ENCODE results near the gene WDR53.

WDR53 gene

GRCh38 chr3:196537319-196537984, 30.9 kb downstream of the WDR53 start:
- TF ChIP-seq TAF1 (IDR thresholded peaks at IDR 0.05; ENCODE audit: low read depth) (no peak), RAD21 (IDR thresholded peaks at IDR 0.05; ENCODE audit: low read depth) (peak; percentile 59)

- TF ChIP-seq YY1 (IDR thresholded peaks at IDR 0.05; ENCODE audit: low read depth) (no peak), REST (IDR thresholded peaks at IDR 0.05; ENCODE audit: low read depth) (no peak), RAD21 (IDR thresholded peaks at IDR 0.05; ENCODE audit: low read depth) (no peak), EGR1 (IDR thresholded peaks at IDR 0.05) (no peak), USF1 (IDR thresholded peaks at IDR 0.05) (no peak), FOXM1 (IDR thresholded peaks at IDR 0.05; ENCODE audit: borderline replicate concordance, low read depth) (no peak), TEAD4 (IDR thresholded peaks at IDR 0.05) (no peak), EP300 (IDR thresholded peaks at IDR 0.05; ENCODE audit: borderline replicate concordance) (no peak), ZBTB7A (IDR thresholded peaks at IDR 0.05; ENCODE audit: low read depth) (no peak), TCF12 (IDR thresholded peaks at IDR 0.05; ENCODE audit: low read depth) (no peak), TAF1 (IDR thresholded peaks at IDR 0.05; ENCODE audit: low read depth) (no peak), CREB1 (IDR thresholded peaks at IDR 0.05; ENCODE audit: low read depth) (no peak), CEBPB (IDR thresholded peaks at IDR 0.05) (no peak), NFIC (IDR thresholded peaks at IDR 0.05) (no peak), MAX (IDR thresholded peaks at IDR 0.05) (no peak)
These were observed 35.1 kb downstream of the WDR53 start for GRCh38 chr3:196533260-196533681.

GRCh38 chr3:196531418-196531817, 36.9 kb downstream of the WDR53 start:
- TF ChIP-seq CEBPB (IDR thresholded peaks at IDR 0.05) (no peak), EP300 (IDR thresholded peaks at IDR 0.05; ENCODE audit: borderline replicate concordance) (no peak), MAX (IDR thresholded peaks at IDR 0.05) (no peak), EGR1 (IDR thresholded peaks at IDR 0.05) (no peak), TAF1 (IDR thresholded peaks at IDR 0.05; ENCODE audit: low read depth) (no peak), RAD21 (IDR thresholded peaks at IDR 0.05; ENCODE audit: low read depth) (no peak), NFIC (IDR thresholded peaks at IDR 0.05) (no peak), CREB1 (IDR thresholded peaks at IDR 0.05; ENCODE audit: low read depth) (no peak), TEAD4 (IDR thresholded peaks at IDR 0.05) (no peak), ZBTB7A (IDR thresholded peaks at IDR 0.05; ENCODE audit: low read depth) (no peak), FOXM1 (IDR thresholded peaks at IDR 0.05; ENCODE audit: borderline replicate concordance, low read depth) (no peak), USF1 (IDR thresholded peaks at IDR 0.05) (no peak), YY1 (IDR thresholded peaks at IDR 0.05; ENCODE audit: low read depth) (no peak), TCF12 (IDR thresholded peaks at IDR 0.05; ENCODE audit: low read depth) (no peak)

GRCh38 chr3:196528639-196529233, 39.6 kb downstream of the WDR53 start:
- peak; percentile 46; the same call in 1 of the 2 replicates for TF ChIP-seq EGR1 (IDR thresholded peaks at IDR 0.05)
- TF ChIP-seq ZBTB7A (IDR thresholded peaks at IDR 0.05; ENCODE audit: low read depth), result no peak
- peak; percentile 88 for TF ChIP-seq YY1 (IDR thresholded peaks at IDR 0.05; ENCODE audit: low read depth)
- TF ChIP-seq TCF12 (IDR thresholded peaks at IDR 0.05; ENCODE audit: low read depth), result peak; percentile 44; the same call in 1 of the 2 replicates
- TF ChIP-seq TAF1 (IDR thresholded peaks at IDR 0.05; ENCODE audit: low read depth), result peak; percentile 83; the same call in 1 of the 2 replicates
- peak; percentile 56; the same call in 1 of the 2 replicates for TF ChIP-seq RAD21 (IDR thresholded peaks at IDR 0.05; ENCODE audit: low read depth)
- TF ChIP-seq TEAD4 (IDR thresholded peaks at IDR 0.05), result peak; percentile 36; the same call in 1 of the 2 replicates
- peak; percentile 55 for TF ChIP-seq EP300 (IDR thresholded peaks at IDR 0.05; ENCODE audit: borderline replicate concordance)
- peak; percentile 34; the same call in 1 of the 2 replicates for TF ChIP-seq NFIC (IDR thresholded peaks at IDR 0.05)
- TF ChIP-seq MAX (IDR thresholded peaks at IDR 0.05), result no peak; the same call in 1 of the 2 replicates
- TF ChIP-seq REST (IDR thresholded peaks at IDR 0.05; ENCODE audit: low read depth), result no peak

GRCh38 chr3:196525141-196525540, 43.2 kb downstream of the WDR53 start:
- no peak for TF ChIP-seq USF1 (IDR thresholded peaks at IDR 0.05)
- no peak for TF ChIP-seq ZBTB7A (IDR thresholded peaks at IDR 0.05; ENCODE audit: low read depth)
- TF ChIP-seq CEBPB (IDR thresholded peaks at IDR 0.05), result no peak
- no peak for TF ChIP-seq FOXM1 (IDR thresholded peaks at IDR 0.05; ENCODE audit: borderline replicate concordance, low read depth)
- no peak for TF ChIP-seq TEAD4 (IDR thresholded peaks at IDR 0.05)
- no peak for TF ChIP-seq EGR1 (IDR thresholded peaks at IDR 0.05)
- no peak for TF ChIP-seq NFIC (IDR thresholded peaks at IDR 0.05)
- TF ChIP-seq YY1 (IDR thresholded peaks at IDR 0.05; ENCODE audit: low read depth), result no peak
- no peak for TF ChIP-seq MAX (IDR thresholded peaks at IDR 0.05)
- TF ChIP-seq EP300 (IDR thresholded peaks at IDR 0.05; ENCODE audit: borderline replicate concordance), result no peak
- TF ChIP-seq TCF12 (IDR thresholded peaks at IDR 0.05; ENCODE audit: low read depth), result no peak
- TF ChIP-seq TAF1 (IDR thresholded peaks at IDR 0.05; ENCODE audit: low read depth), result no peak
- no peak for TF ChIP-seq REST (IDR thresholded peaks at IDR 0.05; ENCODE audit: low read depth)
- TF ChIP-seq CREB1 (IDR thresholded peaks at IDR 0.05; ENCODE audit: low read depth), result no peak
